COLO668 (cell line): ENCODE results near the gene SSBP2.
"Not testable (repeated sequence)": the region's sequence is repeated elsewhere in the genome, so short reads cannot be mapped to it uniquely, and the experiment has no call there.

Experiments
- DNase-seq: peaks from one replicate; lab custom pipeline; 2025; ENCODE audit not compliant: unreplicated experiment; lab: John Stamatoyannopoulos, UW

The SSBP2 gene

GRCh38 chr5:81740758-81741157 lies 10.1 kb downstream of the SSBP2 start:
- DNase-seq = no peak

DNA sequence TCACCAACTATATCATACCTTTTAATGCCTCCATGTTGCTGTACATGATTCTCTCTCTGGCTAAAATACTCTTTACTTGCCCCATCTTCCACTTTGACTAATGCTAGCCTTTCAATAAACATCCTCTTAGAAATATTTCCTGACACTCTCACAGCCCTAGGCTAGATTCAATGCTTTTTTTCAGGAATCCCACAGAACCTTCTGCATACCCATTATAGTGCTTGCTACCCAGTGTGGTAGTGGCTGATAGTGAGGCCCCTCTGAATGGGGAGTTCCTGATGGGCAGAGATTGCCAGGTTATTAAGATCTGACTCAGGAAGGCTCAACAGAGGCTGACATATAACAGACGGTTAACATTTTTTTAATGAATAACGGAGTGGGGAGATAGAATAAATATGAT lies 11.6 kb downstream of the SSBP2 start:
- no peak for DNase-seq

- no peak for DNase-seq
Measured at GRCh38 chr5:81729276-81729675, 21.6 kb downstream of the SSBP2 start.

DNA sequence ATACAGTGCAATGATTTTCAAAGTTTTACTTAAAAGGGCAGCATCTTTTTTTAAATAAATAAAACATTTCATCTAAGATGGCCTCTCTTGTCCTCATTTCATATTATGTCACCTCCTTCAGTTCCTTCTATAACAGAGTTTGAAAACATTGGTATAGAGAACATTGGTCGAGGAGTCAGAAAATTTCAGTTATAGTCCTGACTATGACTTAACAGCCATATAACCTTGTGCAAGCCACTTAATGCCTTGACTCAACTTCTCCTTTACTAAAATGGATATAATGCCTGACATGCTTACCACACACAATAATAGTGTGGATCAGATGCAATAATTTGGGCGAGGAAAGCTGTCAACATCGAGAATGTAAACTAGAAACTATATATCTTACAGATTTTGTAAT lies 22.6 kb downstream of the SSBP2 start:
- no peak for DNase-seq

- no peak for DNase-seq
Measured at GRCh38 chr5:81726297-81726696, 24.6 kb downstream of the SSBP2 start.

- DNase-seq = no peak
Measured at GRCh38 chr5:81724571-81724970, 26.3 kb downstream of the SSBP2 start.

DNA sequence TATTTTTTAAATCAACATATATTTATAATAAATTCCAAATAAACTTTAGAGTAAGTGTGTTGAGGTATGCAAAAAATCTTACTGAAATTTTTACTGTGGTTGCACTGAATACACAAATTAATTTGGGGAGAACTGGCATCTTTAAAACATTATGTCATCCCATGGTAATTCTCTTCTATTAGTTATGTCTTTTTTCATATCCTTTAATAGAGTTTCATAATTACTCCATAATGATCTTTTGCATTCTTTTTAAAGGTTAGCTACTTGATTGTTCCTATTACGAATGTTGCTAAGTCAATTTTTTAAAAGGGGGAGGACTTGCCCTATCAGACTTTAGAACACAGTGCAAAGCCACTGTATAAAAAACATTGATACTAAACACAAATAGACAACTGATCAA lies 26.8 kb downstream of the SSBP2 start:
- no peak for DNase-seq

GRCh38 chr5:81721049-81721448 lies 29.8 kb downstream of the SSBP2 start:
- no peak for DNase-seq

DNA sequence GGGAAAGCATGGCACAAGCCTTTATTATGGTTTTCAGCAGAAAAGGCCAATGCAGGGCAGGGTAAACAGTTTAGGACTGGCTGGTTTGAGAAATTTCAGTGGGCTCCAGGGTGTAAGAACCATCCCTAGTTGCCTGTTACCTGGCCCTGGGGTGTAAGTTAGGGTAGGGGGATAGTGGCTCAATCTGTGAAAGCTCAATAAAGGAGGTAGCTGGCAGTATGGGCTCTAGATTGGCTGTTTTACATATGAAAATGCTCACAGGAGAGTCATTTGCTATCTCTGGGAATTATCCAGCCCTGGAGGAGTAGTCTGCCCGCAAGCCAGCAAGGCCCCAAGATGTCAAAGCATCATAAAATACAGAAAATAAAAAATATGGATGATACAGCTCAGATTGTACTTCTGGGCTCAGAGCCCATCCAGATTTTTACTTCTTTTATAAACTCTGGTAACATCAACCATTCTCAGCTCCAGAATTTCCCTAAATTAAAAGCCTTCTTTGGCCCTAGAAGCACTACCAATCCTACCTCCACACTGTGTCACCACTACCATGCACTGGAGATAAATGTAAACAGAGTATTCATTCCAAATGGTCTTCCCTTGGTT lies 31.1 kb downstream of the SSBP2 start:
- DNase-seq = no peak

DNA sequence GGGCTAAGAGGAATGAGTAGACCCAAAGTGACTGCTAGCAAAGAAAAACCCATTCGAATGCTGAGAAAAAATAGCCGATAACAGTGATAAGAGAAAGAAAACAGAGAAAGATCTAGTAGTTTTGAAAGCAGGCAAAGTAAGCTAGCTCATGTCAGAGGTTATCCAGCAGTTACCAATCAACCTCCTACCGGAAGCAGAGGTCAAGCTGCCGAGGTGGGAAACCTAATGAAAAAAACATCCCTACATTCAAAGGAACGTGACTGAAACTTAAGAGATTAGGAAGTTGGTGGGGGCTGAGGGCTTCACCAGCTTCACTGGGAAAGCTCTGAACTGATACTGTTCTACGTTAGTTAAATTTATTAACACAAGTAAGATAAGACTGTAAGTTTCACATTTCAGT lies 32.6 kb downstream of the SSBP2 start:
- no peak for DNase-seq

GRCh38 chr5:81717860-81718259 lies 33.0 kb downstream of the SSBP2 start:
- no peak for DNase-seq

DNA sequence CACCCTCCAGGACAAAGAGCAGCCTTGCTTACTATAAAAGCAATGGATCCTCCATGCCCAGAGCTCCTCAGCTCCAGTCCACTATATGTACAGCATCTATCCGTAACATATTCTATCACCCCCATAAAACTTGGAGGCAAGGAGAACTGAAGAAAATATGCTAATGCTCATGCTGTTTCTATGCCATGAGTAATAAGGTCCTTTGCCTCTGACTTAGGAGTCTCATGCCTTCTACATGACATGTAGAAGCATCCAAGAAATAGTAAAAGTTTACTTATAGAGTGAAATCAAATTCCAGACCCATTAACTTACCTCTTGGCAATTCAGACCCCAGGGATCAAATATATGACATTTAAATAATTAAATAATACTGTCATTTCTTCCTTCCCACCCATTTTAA lies 33.7 kb downstream of the SSBP2 start:
- DNase-seq = no peak

DNA sequence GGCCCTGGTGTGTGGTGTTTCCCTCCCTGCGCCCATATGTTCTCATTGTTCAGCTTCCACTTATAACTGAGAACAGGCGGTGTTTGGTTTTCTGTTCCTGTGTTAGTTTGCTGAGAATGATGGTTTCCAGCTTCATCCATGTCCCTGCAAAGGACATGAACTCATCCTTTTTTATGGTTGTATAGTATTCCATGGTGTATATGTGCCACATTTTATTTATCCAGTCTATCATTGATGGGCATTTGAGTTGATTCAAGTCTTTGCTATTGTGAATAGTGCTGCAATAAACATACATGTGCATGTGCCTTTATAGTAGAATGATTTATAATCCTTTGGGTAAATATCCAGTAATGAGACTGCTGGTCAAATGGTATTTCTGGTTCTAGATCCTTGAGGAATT lies 36.8 kb downstream of the SSBP2 start:
- DNase-seq = not testable (repeated sequence)

- DNase-seq = no peak
Measured at GRCh38 chr5:81708889-81709288, 42.0 kb downstream of the SSBP2 start.

DNA sequence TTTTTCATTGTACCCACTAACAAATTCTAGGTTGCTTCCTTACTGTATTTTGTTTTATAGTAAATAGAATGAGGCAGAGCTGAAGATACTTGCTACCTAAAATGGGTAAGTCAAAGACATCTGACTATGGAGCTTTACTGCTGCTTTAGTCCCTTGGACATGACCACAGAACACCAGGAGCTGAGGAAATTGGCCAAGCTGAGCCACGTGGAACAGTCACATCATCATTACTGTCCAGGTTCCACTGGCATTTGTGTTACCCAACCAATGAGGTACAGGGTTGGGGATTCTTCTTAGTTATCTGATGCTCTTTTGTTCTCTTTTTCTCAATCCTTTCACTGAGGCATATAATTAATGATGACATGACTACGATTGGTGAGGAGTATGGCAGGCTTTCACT lies 47.1 kb downstream of the SSBP2 start:
- no peak for DNase-seq

GRCh38 chr5:81700166-81700565 lies 50.7 kb downstream of the SSBP2 start:
- no peak for DNase-seq

DNA sequence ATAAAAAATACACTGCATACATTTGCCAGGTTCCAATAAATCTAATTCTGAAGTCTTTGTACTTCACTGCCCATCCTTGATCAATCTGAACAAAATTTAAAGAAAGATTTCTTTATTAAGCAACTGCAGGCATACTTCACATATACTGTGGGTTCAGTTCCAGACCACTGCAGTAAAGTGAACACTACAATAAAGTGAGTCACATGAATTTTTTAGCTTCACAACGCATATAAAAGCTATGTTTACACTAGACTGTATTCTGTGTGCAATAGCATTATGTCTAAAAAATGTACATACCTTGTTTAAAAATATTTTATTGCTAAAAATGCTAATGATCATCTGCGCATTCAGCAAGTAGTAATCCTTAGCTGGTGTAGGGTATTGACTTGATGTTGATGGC lies 52.1 kb downstream of the SSBP2 start:
- DNase-seq = no peak

GRCh38 chr5:81696418-81697397 lies 54.2 kb downstream of the SSBP2 start:
- no peak for DNase-seq

DNA sequence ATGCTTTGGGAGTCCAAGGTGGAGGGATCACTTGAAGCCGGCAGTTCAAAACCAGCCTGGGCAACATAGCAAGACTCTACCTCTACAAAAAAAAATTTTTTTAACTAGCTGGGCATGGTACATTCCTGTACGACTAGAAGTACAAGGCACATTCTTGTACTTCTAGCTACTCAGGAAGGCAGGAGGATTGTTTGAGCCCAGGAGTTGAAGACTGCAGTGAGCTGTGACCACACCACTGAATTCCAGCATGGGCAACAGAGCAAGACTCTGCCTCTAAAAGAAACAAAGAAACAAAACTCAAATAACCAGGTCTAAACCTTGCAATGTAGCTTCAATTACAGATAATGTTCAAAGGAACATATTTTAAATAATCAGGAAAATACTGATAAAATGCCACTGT lies 56.2 kb downstream of the SSBP2 start:
- no peak for DNase-seq

DNA sequence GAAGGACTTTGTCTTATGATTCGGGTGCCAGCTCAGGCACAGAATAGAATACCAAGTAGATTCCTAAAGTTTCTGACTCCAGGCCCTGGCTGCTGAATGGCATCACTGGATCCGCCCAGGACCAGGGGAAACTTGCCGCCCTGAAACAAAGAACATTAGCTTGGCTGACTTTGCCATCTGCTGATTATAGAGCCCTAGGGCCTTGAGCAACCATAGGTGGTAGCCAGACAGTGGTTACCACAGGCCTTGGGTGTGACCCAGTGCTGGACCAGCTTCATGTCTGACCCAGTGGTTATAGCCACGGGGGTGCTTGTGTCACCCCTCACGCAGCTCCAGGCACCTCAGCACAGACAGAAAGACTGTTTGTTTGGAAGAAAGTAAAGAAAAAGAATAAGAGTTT lies 62.7 kb downstream of the SSBP2 start:
- DNase-seq = no peak

GRCh38 chr5:81687292-81687691 lies 63.6 kb downstream of the SSBP2 start:
- DNase-seq = no peak

GRCh38 chr5:81685471-81685870 lies 65.4 kb downstream of the SSBP2 start:
- no peak for DNase-seq

DNA sequence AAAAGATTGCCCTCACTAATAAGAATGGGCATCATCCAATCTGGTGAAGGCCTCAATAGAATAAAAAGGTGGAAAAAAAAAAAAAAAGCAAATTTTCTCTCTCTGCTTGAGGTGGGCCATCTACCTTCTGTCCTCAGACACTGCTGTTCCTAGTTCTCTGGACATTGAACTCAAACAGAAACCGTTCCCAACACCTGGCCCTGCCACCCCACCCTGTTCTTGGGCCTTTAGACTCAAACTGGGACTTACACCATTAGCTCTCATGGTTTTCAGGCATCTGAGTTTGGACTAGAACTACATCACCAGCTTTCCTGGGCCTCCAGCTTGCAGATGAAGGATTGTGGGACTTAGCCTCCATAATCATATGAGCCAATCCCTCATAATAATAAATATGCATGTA lies 71.0 kb downstream of the SSBP2 start:
- DNase-seq = no peak
